Panc1 (cell line): ENCODE results near the gene ADGRL3.

Experiments
- POLR2AphosphoS5 ChIP-seq: IDR thresholded peaks from 2 replicates; pipeline ENCODE4 v1.6.1; 2012; ENCODE audit warnings: mild to moderate bottlenecking, low read depth, low read length, moderate library complexity
- TCF7L2 ChIP-seq: IDR thresholded peaks from 2 replicates; pipeline ENCODE4 v1.6.1; 2011; ENCODE audit warnings: mild to moderate bottlenecking, low read depth, low read length, inconsistent platforms
- TF ChIP-seq, protein P1 (sequence below): fragments of 450-650 bp; IDR thresholded peaks from 2 replicates; pipeline ENCODE4 v1.5.1; 2017; ENCODE audit warnings: mild to moderate bottlenecking

DNA sequence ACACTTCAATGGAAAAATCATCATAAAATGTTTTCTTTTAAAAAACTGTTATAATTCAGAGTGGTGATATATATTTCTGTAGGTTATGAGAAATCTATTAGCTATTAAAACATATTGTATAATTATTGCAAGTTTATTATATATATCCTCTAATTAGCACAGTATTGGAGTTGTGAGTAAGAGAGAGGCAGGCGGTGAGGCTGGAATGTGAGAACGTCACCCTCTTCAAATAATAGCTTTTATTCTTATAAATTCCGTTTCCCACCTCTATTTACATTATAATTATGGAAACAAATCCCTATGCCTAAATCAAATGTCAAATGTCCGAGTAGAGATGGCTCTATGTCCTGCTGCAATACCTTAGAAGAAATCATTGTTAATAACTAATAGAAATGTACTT is 292.9 kb downstream of the ADGRL3 start:
- TF ChIP-seq, protein P1, sequence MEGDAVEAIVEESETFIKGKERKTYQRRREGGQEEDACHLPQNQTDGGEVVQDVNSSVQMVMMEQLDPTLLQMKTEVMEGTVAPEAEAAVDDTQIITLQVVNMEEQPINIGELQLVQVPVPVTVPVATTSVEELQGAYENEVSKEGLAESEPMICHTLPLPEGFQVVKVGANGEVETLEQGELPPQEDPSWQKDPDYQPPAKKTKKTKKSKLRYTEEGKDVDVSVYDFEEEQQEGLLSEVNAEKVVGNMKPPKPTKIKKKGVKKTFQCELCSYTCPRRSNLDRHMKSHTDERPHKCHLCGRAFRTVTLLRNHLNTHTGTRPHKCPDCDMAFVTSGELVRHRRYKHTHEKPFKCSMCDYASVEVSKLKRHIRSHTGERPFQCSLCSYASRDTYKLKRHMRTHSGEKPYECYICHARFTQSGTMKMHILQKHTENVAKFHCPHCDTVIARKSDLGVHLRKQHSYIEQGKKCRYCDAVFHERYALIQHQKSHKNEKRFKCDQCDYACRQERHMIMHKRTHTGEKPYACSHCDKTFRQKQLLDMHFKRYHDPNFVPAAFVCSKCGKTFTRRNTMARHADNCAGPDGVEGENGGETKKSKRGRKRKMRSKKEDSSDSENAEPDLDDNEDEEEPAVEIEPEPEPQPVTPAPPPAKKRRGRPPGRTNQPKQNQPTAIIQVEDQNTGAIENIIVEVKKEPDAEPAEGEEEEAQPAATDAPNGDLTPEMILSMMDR: no peak
- TF ChIP-seq POLR2AphosphoS5 (no peak), TCF7L2 (no peak)
